Breast epithelium (tissue), 4 donors: ENCODE results near the gene OTOS. TPM values are rescaled to one million over a fixed set of nuclear protein-coding genes. Genes with fewer than 3 reads are reported as not detected.

ENCODE experiments used
- DNase-seq, 2 donors: peaks; one replicate each; pipeline ENCODE4 v3.0.0-alpha.2; 2019; ENCODE audit warnings: low spot score in 2 of 2
- H3K27ac ChIP-seq, 2 donors: fragments of 200-600 bp; sonication (generic) in 1 of 2; one replicate each; pipeline ENCODE4 v1.5.1; 2016 to 2019; ENCODE audit warnings: mild to moderate bottlenecking in 1 of 2
- H3K27me3 ChIP-seq, 2 donors: fragments of 200-600 bp; sonication (generic) in 1 of 2; one replicate each; pipeline versions ENCODE4 v1.5.1 to v1.6.0; 2017 to 2019; ENCODE audit warnings: control low read depth in 1 of 2, mild to moderate bottlenecking in 1 of 2
- H3K36me3 ChIP-seq: fragments of 200-600 bp; one replicate; pipeline ENCODE4 v1.5.1; 2019
- H3K4me1 ChIP-seq, 2 donors: fragments of 200-600 bp; sonication (generic); one replicate each; pipeline ENCODE4 v1.5.1; 2016 to 2019; ENCODE audit warnings: control low read depth in 1 of 2
- H3K4me3 ChIP-seq, 3 donors: fragments of 200-600 bp; sonication (generic); 1 replicate in 2 of 3; 2 replicates in 1 of 3; pipeline ENCODE4 v1.5.1; 2016 to 2019; ENCODE audit warnings: mild to moderate bottlenecking in 3 of 3, moderate library complexity in 2 of 3
- H3K9me3 ChIP-seq, 2 donors: fragments of 200-600 bp; sonication (generic) in 1 of 2; one replicate each; pipeline ENCODE4 v1.5.1; 2016 to 2019; ENCODE audit warnings: control low read depth in 1 of 2
- CTCF ChIP-seq, 3 donors: fragments of 450-650 bp; IDR thresholded peaks; one replicate each; pipeline ENCODE4 v1.5.1; 2016 to 2017; ENCODE audit warnings: antibody characterized with exemption in 3 of 3, mild to moderate bottlenecking in 3 of 3, moderate library complexity in 3 of 3
- POLR2A ChIP-seq: fragments of 450-650 bp; IDR thresholded peaks from one replicate; pipeline ENCODE4 v1.6.1; 2016; ENCODE audit warnings: antibody characterized with exemption, mild to moderate bottlenecking, moderate library complexity
- POLR2AphosphoS5 ChIP-seq, 3 donors: sonication (generic); formaldehyde crosslinking; IDR thresholded peaks; one replicate each; pipeline ENCODE4 v1.6.1; 2017; ENCODE audit warnings: antibody characterized with exemption in 3 of 3
- intact Hi-C: fragments of 100-400 bp; cut with DNase I; formaldehyde crosslinking; loops from one replicate; pipeline ENCODE4 v1.15.1; 2023; ENCODE audit warnings: low total_unique reads
- total RNA-seq, 3 donors: library from RNA; depleted of rRNA; stranded (reverse); fragments of >200 nt; gene quantifications; one replicate each; pipeline ENCODE4 v1.1.0, GENCODE V29; 2016

The OTOS gene
- total RNA-seq, 3 donors from 2014 or later = not detected

- intact Hi-C loops = no loop called here
Observed at GRCh38 chr2:240129311-240129710, 11.1 kb downstream of the OTOS start.

DNA sequence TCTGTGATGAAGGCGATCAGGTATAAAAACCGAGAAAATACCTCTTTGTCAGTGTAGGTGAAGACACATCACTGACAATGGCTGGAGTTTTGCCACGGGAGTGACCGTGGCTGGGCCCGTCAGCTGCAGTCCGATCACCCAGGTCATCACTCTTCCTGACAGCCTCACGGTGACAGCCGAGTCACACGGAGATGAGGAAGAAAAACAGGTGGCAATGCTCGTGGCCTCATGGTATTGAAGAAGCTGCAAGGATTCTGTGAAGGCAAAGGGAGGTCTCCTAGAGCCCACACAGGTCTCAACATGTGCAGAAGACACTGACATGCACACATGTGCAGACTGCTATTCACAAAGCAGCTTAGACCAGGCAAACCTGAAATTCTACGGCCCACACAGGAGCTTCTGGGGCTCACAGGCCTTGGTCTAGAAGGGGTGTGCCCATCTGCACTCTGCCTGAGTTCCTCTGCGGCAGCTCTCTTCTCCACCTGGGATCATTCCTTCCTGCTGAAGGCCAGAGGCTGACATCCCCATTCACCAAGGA lies 11.8 kb downstream of the OTOS start:
- intact Hi-C loops = no loop called here

More at GRCh38 chr2:240129311-240129710, 11.1 kb downstream of the OTOS start:
- Histone ChIP-seq H3K27me3 (no peaks in the 10 kb centered on the region), H3K4me1 (peaks cover 0 to under 1% of the 10 kb centered on the region in 2 donors), H3K27ac (no peak overlapping the region), H3K36me3 (no peaks in the 10 kb centered on the region), H3K9me3 (no peaks in the 10 kb centered on the region), H3K4me3 (no peak overlapping the region)
- TF ChIP-seq POLR2A = no peak
- no peak for TF ChIP-seq POLR2AphosphoS5 (IDR thresholded peaks at IDR 0.05)
- no peak for TF ChIP-seq CTCF (IDR thresholded peaks at IDR 0.05)
- no peak for DNase-seq

DNA sequence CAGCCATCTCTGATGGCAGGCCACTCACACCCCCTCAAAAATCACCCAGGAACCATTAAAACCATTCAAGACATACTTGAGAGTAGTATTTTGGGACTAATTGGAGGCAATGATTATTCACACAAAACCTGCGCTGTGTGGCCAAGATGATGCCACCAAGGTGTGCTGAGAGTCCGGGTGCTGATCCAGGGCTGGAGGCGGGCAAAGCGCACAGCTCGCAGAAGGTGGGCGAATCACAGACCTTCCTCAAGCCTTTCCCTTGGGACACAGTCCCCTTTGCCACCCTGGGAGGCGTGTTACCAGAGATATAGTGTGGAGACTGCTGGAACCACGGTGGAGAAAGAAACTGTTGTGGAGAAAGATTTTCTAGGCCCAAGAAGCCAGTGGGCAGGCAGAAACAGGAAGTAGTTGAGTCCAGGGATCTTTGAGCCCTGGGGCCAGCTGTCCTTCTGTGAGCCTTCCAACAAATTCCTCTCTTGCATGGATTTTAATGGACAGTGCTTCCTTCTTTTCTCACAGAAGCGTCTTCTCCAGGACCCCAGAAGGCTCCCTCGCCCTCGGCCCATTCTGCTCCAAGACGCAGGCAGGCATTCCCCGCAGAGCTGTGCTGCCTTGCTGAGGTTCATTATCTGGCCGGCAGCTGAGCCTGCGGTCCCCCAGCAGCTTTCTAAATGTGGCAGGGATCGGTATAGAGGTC lies 12.4 kb downstream of the OTOS start:
- peak in 1 of 2 donors; percentile 30 for DNase-seq
- intact Hi-C loops = no loop called here

More for the DNA sequence above, 11.8 kb downstream of the OTOS start:
- no peak for TF ChIP-seq CTCF (IDR thresholded peaks at IDR 0.05)
- no peak for TF ChIP-seq POLR2A
- no peak for TF ChIP-seq POLR2AphosphoS5 (IDR thresholded peaks at IDR 0.05)
- Histone ChIP-seq H3K4me1 (no peaks in the 10 kb centered on the region), H3K27me3 (no peaks in the 10 kb centered on the region), H3K4me3 (no peak overlapping the region), H3K36me3 (no peaks in the 10 kb centered on the region), H3K27ac (peak overlapping the region in 1 of 2 donors; percentile 48), H3K9me3 (no peaks in the 10 kb centered on the region)
- peak in 1 of 2 donors; percentile 48 for DNase-seq

DNA sequence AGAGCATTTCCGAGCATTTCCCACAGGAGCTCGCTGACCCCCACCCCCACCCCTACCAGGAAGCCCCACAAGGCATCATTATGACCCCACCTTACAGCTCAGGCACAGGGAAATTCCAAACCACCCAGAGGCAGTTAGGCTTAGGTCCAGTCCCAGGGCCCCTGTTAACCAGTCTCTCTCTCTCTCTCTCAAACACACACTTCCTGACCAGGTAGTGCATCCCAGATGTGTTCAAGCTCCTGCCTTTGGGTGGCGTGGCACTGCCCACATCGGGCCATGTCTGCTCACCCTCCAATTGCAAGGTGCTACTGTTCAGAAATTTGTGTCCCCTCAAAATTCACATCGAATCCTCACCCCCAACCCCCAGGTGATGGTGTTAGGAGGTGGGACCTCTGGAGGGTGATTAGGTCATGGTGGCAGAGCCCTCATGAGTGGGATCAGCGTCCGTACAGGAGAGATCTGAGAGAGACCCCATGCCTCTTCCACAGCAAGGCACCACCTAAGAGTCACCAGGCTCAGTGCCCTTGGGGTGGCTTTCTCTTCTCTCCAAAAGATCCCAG lies 13.2 kb downstream of the OTOS start:
- no peaks in the 10 kb centered on the region for H3K9me3 ChIP-seq
- H3K36me3 ChIP-seq = no peaks in the 10 kb centered on the region
- no peaks in the 10 kb centered on the region for H3K4me1 ChIP-seq
- TF ChIP-seq POLR2AphosphoS5 (IDR thresholded peaks at IDR 0.05) (no peak), CTCF (IDR thresholded peaks at IDR 0.05) (no peak), POLR2A (no peak)
- DNase-seq = no peak
- no peak overlapping the region for H3K4me3 ChIP-seq
- intact Hi-C loops = no loop called here
- no peaks in the 10 kb centered on the region for H3K27me3 ChIP-seq
- H3K27ac ChIP-seq = no peak overlapping the region

More for the DNA sequence above, 12.4 kb downstream of the OTOS start:
- H3K9me3 ChIP-seq = no peaks in the 10 kb centered on the region
- no peak for TF ChIP-seq POLR2AphosphoS5 (IDR thresholded peaks at IDR 0.05)
- no peak for TF ChIP-seq POLR2A
- TF ChIP-seq CTCF (IDR thresholded peaks at IDR 0.05) = no peak
- H3K27me3 ChIP-seq = no peaks in the 10 kb centered on the region
- H3K4me3 ChIP-seq = no peak overlapping the region
- H3K36me3 ChIP-seq = no peaks in the 10 kb centered on the region
- H3K4me1 ChIP-seq = no peaks in the 10 kb centered on the region
- H3K27ac ChIP-seq = peak overlapping the region; percentile 35 to 48

- intact Hi-C loops = no loop called here
- DNase-seq = no peak
- H3K27me3 ChIP-seq = no peaks in the 10 kb centered on the region
Observed at GRCh38 chr2:240126731-240127130, 13.7 kb downstream of the OTOS start.

More at GRCh38 chr2:240126731-240127130, 13.7 kb downstream of the OTOS start:
- no peak overlapping the region for H3K4me3 ChIP-seq
- H3K36me3 ChIP-seq = no peaks in the 10 kb centered on the region
- no peaks in the 10 kb centered on the region for H3K9me3 ChIP-seq
- TF ChIP-seq POLR2A (no peak), CTCF (IDR thresholded peaks at IDR 0.05) (no peak), POLR2AphosphoS5 (IDR thresholded peaks at IDR 0.05) (no peak)
- H3K27ac ChIP-seq = no peak overlapping the region
- H3K4me1 ChIP-seq = no peaks in the 10 kb centered on the region
